Measurements from ENCODE around the gene ZNF732. TPM values are rescaled to one million over a fixed set of nuclear protein-coding genes. Genes with fewer than 3 reads are reported as not detected.
"Not testable (repeated sequence)": the region's sequence is repeated elsewhere in the genome, so short reads cannot be mapped to it uniquely, and the experiment has no call there.

The ZNF732 gene
- total and polyA plus RNA-seq, 2 donors = 0.19 to 6.8 TPM

DNA sequence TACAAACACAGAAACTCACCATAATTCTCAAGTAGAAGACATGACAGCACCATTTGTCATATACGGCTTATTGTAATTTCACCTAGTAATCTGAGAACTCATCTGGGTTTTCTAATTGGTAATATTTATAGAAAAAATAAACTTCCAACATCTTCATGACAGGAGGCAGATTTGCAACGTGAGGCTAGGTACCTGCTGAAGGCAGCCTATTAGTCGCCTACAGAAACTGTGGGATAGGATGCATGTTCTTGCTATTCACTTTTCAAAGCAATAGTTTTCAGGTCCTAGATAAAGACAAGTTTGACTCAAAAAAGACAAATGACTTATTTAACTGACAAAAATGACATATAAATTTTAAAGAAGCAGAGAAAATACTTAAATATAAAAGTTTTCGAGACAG, 2.9 kb downstream of the ZNF732 start:
- Histone ChIP-seq H3K27ac (ENCODE audit: low read depth) (no peak overlapping the region), H3K4me1 (ENCODE audit: insufficient read depth) (no peaks in the 10 kb centered on the region), H3K36me3 (ENCODE audit: insufficient read depth) (no peaks in the 10 kb centered on the region), H3K4me3 (ENCODE audit: low read depth, low read length) (no peak overlapping the region)
- no peak for DNase-seq (ENCODE audit: extremely low spot score)
- WGBS = 98% methylated on average over 4 of the region's 4 CpGs

DNA sequence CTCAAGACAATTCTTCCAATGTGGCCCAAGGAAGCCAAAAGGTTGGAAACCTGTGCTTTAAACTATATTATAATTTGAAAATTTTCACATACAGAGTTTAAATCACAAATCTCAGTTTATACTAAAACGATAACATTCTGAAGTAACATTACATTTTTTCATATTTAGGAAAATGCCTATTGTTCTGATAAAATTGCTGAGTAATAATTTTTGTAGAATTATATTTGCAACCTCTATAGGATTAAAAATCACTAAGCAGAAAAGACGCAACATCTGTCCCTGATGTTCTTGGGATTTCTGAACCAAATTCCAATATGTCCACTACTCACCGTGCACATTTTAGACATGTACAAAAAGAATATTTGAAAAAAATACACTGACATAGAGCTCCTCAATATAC, 10.5 kb downstream of the ZNF732 start:
- Histone ChIP-seq H3K4me3 (ENCODE audit: low read depth, low read length) (no peak overlapping the region), H3K27ac (ENCODE audit: low read depth) (no peak overlapping the region), H3K4me1 (ENCODE audit: insufficient read depth) (no peaks in the 10 kb centered on the region), H3K36me3 (ENCODE audit: insufficient read depth) (no peaks in the 10 kb centered on the region)
- no peak for DNase-seq (ENCODE audit: extremely low spot score)
- WGBS = 96% methylated on average over 3 of the region's 3 CpGs

- no peak for DNase-seq (ENCODE audit: extremely low spot score)
- WGBS = 96% methylated on average over 2 of the region's 2 CpGs
- no peaks in the 10 kb centered on the region for H3K4me1 ChIP-seq (ENCODE audit: insufficient read depth)
These were observed 16.4 kb downstream of the ZNF732 start for GRCh38 chr4:288891-289290.

GRCh38 chr4:273309-274017, 31.8 kb downstream of the ZNF732 start:
- H3K27ac ChIP-seq (ENCODE audit: low read depth) = no peak overlapping the region
- no peak for DNase-seq (ENCODE audit: extremely low spot score)
- 95% methylated on average over 5 of the region's 5 CpGs for WGBS
- no peak overlapping the region for H3K4me3 ChIP-seq (ENCODE audit: low read depth, low read length)
- H3K4me1 ChIP-seq (ENCODE audit: insufficient read depth) = no peaks in the 10 kb centered on the region
- H3K36me3 ChIP-seq (ENCODE audit: insufficient read depth) = no peaks in the 10 kb centered on the region

More at GRCh38 chr4:288891-289290, 16.4 kb downstream of the ZNF732 start:
- no peak overlapping the region for H3K4me3 ChIP-seq (ENCODE audit: low read depth, low read length)
- no peaks in the 10 kb centered on the region for H3K36me3 ChIP-seq (ENCODE audit: insufficient read depth)
- no peak overlapping the region for H3K27ac ChIP-seq (ENCODE audit: low read depth)

DNA sequence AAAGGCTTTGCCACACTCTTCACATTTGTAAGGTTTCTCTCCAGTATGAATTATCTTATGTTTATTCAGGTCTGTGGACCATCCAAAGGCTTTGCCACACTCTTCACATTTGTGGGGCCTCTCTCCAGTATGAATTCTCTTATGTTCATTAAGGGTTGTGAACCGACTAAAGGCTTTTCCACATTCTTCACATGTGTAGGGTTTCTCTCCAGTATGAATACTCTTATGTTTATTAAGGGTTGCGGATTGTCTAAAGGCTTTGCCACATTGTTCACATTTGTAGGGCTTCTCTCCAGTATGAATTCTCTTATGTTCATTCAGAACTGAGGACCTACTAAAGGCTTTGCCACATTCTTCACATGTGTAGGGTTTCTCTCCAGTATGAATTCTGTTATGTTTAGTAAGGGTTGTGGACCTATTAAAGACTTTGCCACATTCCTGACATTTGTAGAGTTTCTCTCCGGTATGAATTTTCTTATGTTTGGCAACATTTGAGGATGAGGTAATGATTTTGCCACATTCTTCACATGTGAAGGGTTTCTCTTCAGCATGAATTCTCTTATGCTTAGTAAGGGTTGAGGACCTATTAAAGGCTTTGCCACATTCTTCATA, 33.7 kb downstream of the ZNF732 start:
- Histone ChIP-seq H3K27ac (ENCODE audit: low read depth) (no peak overlapping the region), H3K4me1 (ENCODE audit: insufficient read depth) (no peaks in the 10 kb centered on the region), H3K36me3 (ENCODE audit: insufficient read depth) (no peaks in the 10 kb centered on the region), H3K4me3 (ENCODE audit: low read depth, low read length) (no peak overlapping the region)
- WGBS = 98% methylated on average over 3 of the region's 3 CpGs
- no peak for DNase-seq (ENCODE audit: extremely low spot score)

GRCh38 chr4:259240-259639, 46.0 kb downstream of the ZNF732 start:
- not testable (repeated sequence) for H3K27ac ChIP-seq (ENCODE audit: low read depth); H3K4me1 ChIP-seq (ENCODE audit: insufficient read depth)
- WGBS = 62% methylated on average over 11 of the region's 11 CpGs

GRCh38 chr4:256492-256891, 48.8 kb downstream of the ZNF732 start:
- DNase-seq (ENCODE audit: extremely low spot score) = no peak
- H3K4me1 ChIP-seq (ENCODE audit: insufficient read depth) = no peaks in the 10 kb centered on the region
- H3K36me3 ChIP-seq (ENCODE audit: insufficient read depth) = no peaks in the 10 kb centered on the region
- WGBS = 97% methylated on average over 13 of the region's 13 CpGs
- no peak overlapping the region for H3K27ac ChIP-seq (ENCODE audit: low read depth)
- no peak overlapping the region for H3K4me3 ChIP-seq (ENCODE audit: low read depth, low read length)

More at GRCh38 chr4:259240-259639, 46.0 kb downstream of the ZNF732 start:
- DNase-seq (ENCODE audit: extremely low spot score); H3K36me3 ChIP-seq (ENCODE audit: insufficient read depth); H3K4me3 ChIP-seq (ENCODE audit: low read depth, low read length): not testable (repeated sequence)

- Histone ChIP-seq H3K4me1 (ENCODE audit: insufficient read depth) (no peaks in the 10 kb centered on the region), H3K4me3 (ENCODE audit: low read depth, low read length) (no peak overlapping the region), H3K27ac (ENCODE audit: low read depth) (no peak overlapping the region), H3K36me3 (ENCODE audit: insufficient read depth) (no peaks in the 10 kb centered on the region)
- 93% methylated on average over 5 of the region's 5 CpGs for whole genome bisulfite sequencing
- no peak for DNase-seq (ENCODE audit: extremely low spot score)
These were observed 51.1 kb downstream of the ZNF732 start for GRCh38 chr4:253936-254756.

- no peaks in the 10 kb centered on the region for H3K4me1 ChIP-seq (ENCODE audit: insufficient read depth)
- DNase-seq (ENCODE audit: extremely low spot score) = no peak
- no peaks in the 10 kb centered on the region for H3K36me3 ChIP-seq (ENCODE audit: insufficient read depth)
- H3K4me3 ChIP-seq (ENCODE audit: low read depth, low read length) = no peak overlapping the region
- WGBS = 94% methylated on average over 2 of the region's 2 CpGs
- H3K27ac ChIP-seq (ENCODE audit: low read depth) = no peak overlapping the region
These were observed 53.1 kb downstream of the ZNF732 start for GRCh38 chr4:252065-252601.

DNA sequence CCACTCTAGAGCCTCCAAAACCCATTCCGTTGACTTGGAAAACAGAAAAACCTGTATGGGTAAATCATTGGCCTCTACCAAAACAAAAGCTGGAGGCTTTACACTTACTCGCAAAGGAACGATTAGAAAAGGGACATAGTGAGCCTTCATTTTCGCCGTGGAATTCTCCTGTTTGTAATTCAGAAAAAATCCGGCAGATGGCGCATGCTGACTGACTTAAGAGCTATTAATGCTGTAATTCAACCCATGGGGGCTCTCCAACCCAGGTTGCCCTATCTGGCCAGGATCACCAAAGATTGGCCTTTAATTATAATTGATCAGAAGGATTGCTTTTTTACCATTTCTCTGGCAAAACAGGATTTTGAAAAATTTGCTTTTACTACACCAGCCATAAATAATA, 60.8 kb downstream of the ZNF732 start:
- no peak overlapping the region for H3K27ac ChIP-seq (ENCODE audit: low read depth)
- no peak overlapping the region for H3K4me3 ChIP-seq (ENCODE audit: low read depth, low read length)
- DNase-seq (ENCODE audit: extremely low spot score) = no peak
- no peaks in the 10 kb centered on the region for H3K4me1 ChIP-seq (ENCODE audit: insufficient read depth)
- WGBS = 43% methylated on average over 7 of the region's 7 CpGs
- H3K36me3 ChIP-seq (ENCODE audit: insufficient read depth) = no peaks in the 10 kb centered on the region

DNA sequence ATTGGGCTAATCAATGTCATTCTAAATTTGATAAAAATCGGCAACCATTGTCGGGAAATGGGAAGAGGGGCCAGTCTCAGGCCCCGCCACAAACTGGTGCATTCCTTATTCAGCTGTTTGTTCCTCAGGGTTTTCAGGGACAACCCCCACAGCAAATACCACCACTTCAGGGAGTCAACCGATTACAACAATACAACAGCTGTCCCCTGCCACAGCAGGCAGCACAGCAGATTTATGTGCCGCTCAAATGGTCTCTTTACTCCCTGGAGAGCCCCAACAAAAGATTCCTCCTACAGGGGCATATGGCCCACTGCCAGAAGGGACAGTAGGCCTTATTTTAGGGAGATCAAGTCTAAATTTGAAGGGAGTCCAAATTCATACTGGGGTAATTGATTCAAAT, 61.8 kb downstream of the ZNF732 start:
- H3K4me1 ChIP-seq (ENCODE audit: insufficient read depth) = no peaks in the 10 kb centered on the region
- H3K36me3 ChIP-seq (ENCODE audit: insufficient read depth) = no peaks in the 10 kb centered on the region
- 58% methylated on average over 5 of the region's 5 CpGs for WGBS
- H3K27ac ChIP-seq (ENCODE audit: low read depth) = no peak overlapping the region
- H3K4me3 ChIP-seq (ENCODE audit: low read depth, low read length) = no peak overlapping the region
- DNase-seq (ENCODE audit: extremely low spot score) = no peak

GRCh38 chr4:242121-242848, 63.0 kb downstream of the ZNF732 start:
- DNase-seq (ENCODE audit: extremely low spot score) = no peak
- WGBS = 45% methylated on average over 15 of the region's 15 CpGs
- H3K4me1 ChIP-seq (ENCODE audit: insufficient read depth) = no peaks in the 10 kb centered on the region
- H3K27ac ChIP-seq (ENCODE audit: low read depth) = no peak overlapping the region
- H3K4me3 ChIP-seq (ENCODE audit: low read depth, low read length) = peak overlapping the region; percentile 18
- no peaks in the 10 kb centered on the region for H3K36me3 ChIP-seq (ENCODE audit: insufficient read depth)

GRCh38 chr4:241411-241810, 63.9 kb downstream of the ZNF732 start:
- not testable (repeated sequence) for H3K27ac ChIP-seq (ENCODE audit: low read depth); DNase-seq (ENCODE audit: extremely low spot score)
- WGBS = 83% methylated on average over 7 of the region's 7 CpGs

More at GRCh38 chr4:241411-241810, 63.9 kb downstream of the ZNF732 start:
- not testable (repeated sequence) for H3K4me1 ChIP-seq (ENCODE audit: insufficient read depth); H3K36me3 ChIP-seq (ENCODE audit: insufficient read depth); H3K4me3 ChIP-seq (ENCODE audit: low read depth, low read length)

All from urinary bladder (tissue), 4 donors.